B cell (primary cell): ENCODE results near the gene CCSAP. TPM values are rescaled to one million over a fixed set of nuclear protein-coding genes. Genes with fewer than 3 reads are reported as not detected.

Source experiments
- ATAC-seq: fragments of 200-7000 bp; cut with Tn5 transposase; one replicate; pipeline ENCODE4 v1.10.0; 2021; ENCODE audit warnings: low read depth, mild to moderate bottlenecking, moderate number of reproducible peaks, moderate library complexity
- CTCF ChIA-PET: fragments of 350-600 bp; sonication (Branson Sonifier 250); formaldehyde crosslinking; loops from one replicate; lab custom pipeline; 2021; ENCODE audit warnings: antibody characterized with exemption, inconsistent platforms; lab: Charles Lee
- POLR2A ChIA-PET: fragments of 350-600 bp; sonication (Branson Sonifier 250); formaldehyde crosslinking; loops from one replicate; lab custom pipeline; 2021; ENCODE audit warnings: antibody characterized with exemption; lab: Charles Lee
- DNase-seq: peaks from one replicate; pipeline ENCODE4 v3.0.0; 2013
- H2AFZ ChIP-seq: 2 replicates; pipeline ENCODE4 v1.6.1; 2012; ENCODE audit warnings: mild to moderate bottlenecking, low read depth, low read length; ENCODE audit not compliant: insufficient read depth, poor library complexity, severe bottlenecking
- H3K27ac ChIP-seq, 2 donors: 1 replicate in 1 of 2; 2 replicates in 1 of 2; pipeline ENCODE4 v1.5.1; 2012 to 2013; ENCODE audit warnings: low read length in 2 of 2, mild to moderate bottlenecking in 2 of 2, moderate library complexity in 1 of 2
- H3K27me3 ChIP-seq, 4 experiments: fragments of 200-600 bp in 1 of 4; sonication (generic) in 1 of 4; replicated peaks in 1 of 4; 1 replicate in 2 of 4; 2 replicates in 2 of 4; pipeline versions ENCODE4 v1.6.1 to v1.7.0; 2013 to 2016; ENCODE audit warnings: low read length in 3 of 4, mild to moderate bottlenecking in 2 of 4, mixed read lengths in 1 of 4, moderate library complexity in 1 of 4; ENCODE audit not compliant: insufficient read depth in 4 of 4, control insufficient read depth in 3 of 4; ENCODE audit errors: control extremely low read depth in 1 of 4
- H3K36me3 ChIP-seq, 2 experiments: replicated peaks in 1 of 2; 1 replicate in 1 of 2; 2 replicates in 1 of 2; pipeline versions ENCODE4 v1.6.1 to v1.7.1; 2013; ENCODE audit warnings: low read length in 1 of 2; ENCODE audit not compliant: insufficient read depth in 2 of 2, control insufficient read depth in 1 of 2; ENCODE audit errors: control extremely low read depth in 1 of 2, extremely low read depth in 1 of 2
- H3K4me1 ChIP-seq, 2 donors: fragments of 200-600 bp in 1 of 2; sonication (generic) in 1 of 2; 1 replicate in 1 of 2; 2 replicates in 1 of 2; pipeline versions ENCODE4 v1.5.1 to v1.6.1; 2013 to 2017; ENCODE audit warnings: low read length in 2 of 2; ENCODE audit not compliant: control insufficient read depth in 2 of 2, insufficient read depth in 2 of 2
- H3K4me2 ChIP-seq: replicated peaks from 2 replicates; pipeline ENCODE3; 2012; ENCODE audit warnings: mild to moderate bottlenecking, low read depth, low read length; ENCODE audit not compliant: poor library complexity, severe bottlenecking
- H3K4me3 ChIP-seq, 5 experiments: fragments of 200-600 bp in 1 of 5; sonication (generic) in 1 of 5; 1 replicate in 3 of 5; 2 replicates in 2 of 5; pipeline versions ENCODE4 v1.5.1 to v1.7.0; 2011 to 2016; ENCODE audit warnings: low read length in 4 of 5, mild to moderate bottlenecking in 4 of 5, low read depth in 2 of 5, control low read depth in 1 of 5, moderate library complexity in 1 of 5; ENCODE audit not compliant: insufficient read depth in 1 of 5; ENCODE audit errors: control extremely low read depth in 1 of 5, extremely low read depth in 1 of 5
- H3K79me2 ChIP-seq: fragments of 200-600 bp; sonication (generic); one replicate; pipeline ENCODE4 v1.6.0; 2016; ENCODE audit warnings: low read length; ENCODE audit not compliant: control insufficient read depth, insufficient read depth
- H3K9ac ChIP-seq: fragments of 200-600 bp; sonication (generic); 2 replicates; pipeline ENCODE4 v1.6.1; 2017; ENCODE audit warnings: mild to moderate bottlenecking, low read length, moderate library complexity
- H3K9me3 ChIP-seq, 3 donors: one replicate each; pipeline versions ENCODE4 v1.6.1 to v1.7.1; 2013; ENCODE audit warnings: low read length in 2 of 3; ENCODE audit not compliant: control insufficient read depth in 2 of 3, insufficient read depth in 1 of 3; ENCODE audit errors: control extremely low read depth in 1 of 3
- H4K20me1 ChIP-seq: 2 replicates; pipeline ENCODE4 v1.6.0; 2012; ENCODE audit warnings: mild to moderate bottlenecking, low read length; ENCODE audit not compliant: insufficient read depth, control insufficient read depth, poor library complexity, severe bottlenecking
- H3K27ac Mint-ChIP-seq: one replicate; pipeline ENCODE4 v1.8.0; 2021; ENCODE audit warnings: mixed read lengths
- H3K27me3 Mint-ChIP-seq: one replicate; pipeline ENCODE4 v1.8.0; 2021; ENCODE audit warnings: mixed read lengths
- H3K4me1 Mint-ChIP-seq: one replicate; pipeline ENCODE4 v1.8.0; 2021; ENCODE audit warnings: mixed read lengths
- H3K4me3 Mint-ChIP-seq: one replicate; pipeline ENCODE4 v1.8.0; 2021; ENCODE audit warnings: mixed read lengths
- H3K9me3 Mint-ChIP-seq: one replicate; pipeline ENCODE4 v1.8.0; 2022; ENCODE audit warnings: mixed read lengths; ENCODE audit not compliant: insufficient read depth
- CTCF ChIP-seq: fragments of 200-600 bp; IDR thresholded peaks from one replicate; pipeline ENCODE4 v1.8.0; 2022; ENCODE audit warnings: antibody characterized with exemption, mild to moderate bottlenecking
- EZH2 ChIP-seq: IDR thresholded peaks from 2 replicates; pipeline ENCODE4 v1.6.1; 2012; ENCODE audit warnings: borderline replicate concordance, low read depth, mild to moderate bottlenecking, moderate library complexity, low read length; ENCODE audit not compliant: insufficient read depth, poor library complexity, severe bottlenecking
- WGBS: methylation state at CpG from one replicate; pipeline ENCODE4 v1.1.5; 2013; ENCODE audit warnings: missing lambda C conversion rate; ENCODE audit not compliant: insufficient coverage; 5-methylcytosine and 5-hydroxymethylcytosine counted together
- intact Hi-C: fragments of 100-400 bp; cut with micrococcal nuclease; formaldehyde crosslinking; loops from one replicate; pipeline ENCODE4 v1.10.0; 2022
- polyA plus RNA-seq: library from polyadenylated mRNA; depleted of rRNA; stranded (reverse); fragments of >200 nt; gene quantifications from 2 replicates; pipeline ENCODE4 v1.2.3, GENCODE V29; 2012
- total RNA-seq, 2 donors: library from RNA; stranded (reverse); fragments of 120-200 nt in 1 of 2; gene quantifications; 1 replicate in 1 of 2; 2 replicates in 1 of 2; pipeline versions ENCODE4 v1.2.3 to v1.2.4, GENCODE V29; 2013 to 2022

The CCSAP gene
- total and polyA plus RNA-seq, 2 donors (not counting 1 experiment from before 2014, with no cell fraction given) = 3.3 to 15.8 TPM

GRCh38 chr1:229300099-229300757, 42.6 kb downstream of the CCSAP start:
- H3K27ac ChIP-seq = no peak overlapping the region
- no peaks in the 10 kb centered on the region for H3K27me3 ChIP-seq
- no peak overlapping the region for H3K9ac ChIP-seq
- H4K20me1 ChIP-seq = no peaks in the 10 kb centered on the region
- Mint-ChIP-seq H3K27me3 (no peaks in the 10 kb centered on the region), H3K4me1 (no peaks in the 10 kb centered on the region), H3K4me3 (no peak overlapping the region), H3K27ac (no peak overlapping the region), H3K9me3 (no peaks in the 10 kb centered on the region)
- intact Hi-C loops = no loop called here
- peaks cover 8 to 75% of the 10 kb centered on the region in 2 experiments for H3K36me3 ChIP-seq
- CTCF ChIA-PET = no interaction called here
- H3K4me1 ChIP-seq = no peaks in the 10 kb centered on the region
- no peak overlapping the region for H3K4me3 ChIP-seq
- DNase-seq (no peak), ATAC-seq (no peak)
- H3K9me3 ChIP-seq = no peaks in the 10 kb centered on the region
- no peak overlapping the region for H3K4me2 ChIP-seq
- TF ChIP-seq CTCF (no peak), EZH2 (no peak)
- POLR2A ChIA-PET = no interaction called here
- H3K79me2 ChIP-seq = no peaks in the 10 kb centered on the region
- H2AFZ ChIP-seq = no peak overlapping the region
- WGBS = 81% methylated on average over 6 of the region's 6 CpGs

- Histone ChIP-seq H3K9ac (no peak overlapping the region), H3K4me2 (no peak overlapping the region), H3K36me3 (peaks cover 8 to 70% of the 10 kb centered on the region in 2 experiments), H3K79me2 (no peaks in the 10 kb centered on the region), H3K4me1 (no peaks in the 10 kb centered on the region), H4K20me1 (no peaks in the 10 kb centered on the region), H3K27me3 (no peaks in the 10 kb centered on the region), H2AFZ (no peak overlapping the region), H3K9me3 (peaks cover 0 to 2% (median 0%) of the 10 kb centered on the region in 3 donors), H3K4me3 (no peak overlapping the region), H3K27ac (no peak overlapping the region)
- TF ChIP-seq EZH2 (no peak), CTCF (no peak)
- ChIA-PET POLR2A (no interaction called here), CTCF (no interaction called here)
- intact Hi-C loops = no loop called here
- peaks cover 3% of the 10 kb centered on the region for H3K4me1 Mint-ChIP-seq
- ATAC-seq (no peak), DNase-seq (no peak)
- H3K27me3 Mint-ChIP-seq = no peaks in the 10 kb centered on the region
- H3K4me3 Mint-ChIP-seq = no peak overlapping the region
- H3K9me3 Mint-ChIP-seq = no peaks in the 10 kb centered on the region
- WGBS = 92% methylated on average over 2 of the region's 5 CpGs
- no peak overlapping the region for H3K27ac Mint-ChIP-seq
Observed at GRCh38 chr1:229298887-229299503, 43.9 kb downstream of the CCSAP start.
